SK-N-SH (cell line): Measurements from ENCODE around the gene NOD1. TPM values are rescaled to one million over a fixed set of nuclear protein-coding genes. Genes with fewer than 3 reads are reported as not detected.

Experiments
- CTCF ChIA-PET: fragments of 300-600, 350-600 bp; formaldehyde crosslinking; extraction: SDS; loops from one replicate; lab custom pipeline; 2021; lab: Yijun Ruan, JAX
- POLR2A ChIA-PET: fragments of 350-600 bp; sonication (Branson Sonifier 250); formaldehyde crosslinking; extraction: SDS; loops from one replicate; lab custom pipeline; 2020; ENCODE audit warnings: antibody characterized with exemption, inconsistent platforms; lab: Yijun Ruan, JAX
- DNase-seq: peaks from one replicate; pipeline ENCODE4 v3.0.0; 2012
- H2AFZ ChIP-seq: fragments of 200-600 bp; sonication (generic); 2 replicates; pipeline ENCODE4 v1.8.1; 2016; ENCODE audit warnings: antibody characterized with exemption, mild to moderate bottlenecking, low read depth
- H3F3A ChIP-seq: fragments of 200-600 bp; sonication (generic); replicated peaks from 2 replicates; pipeline ENCODE3; 2016; ENCODE audit warnings: antibody characterized with exemption, mild to moderate bottlenecking; ENCODE audit not compliant: insufficient read depth
- H3K27ac ChIP-seq, 2 experiments: fragments of 200-500 bp in 1 of 2; fragments of 200-600 bp in 1 of 2; sonication (Bioruptor generic) in 1 of 2; sonication (generic), shearing (Covaris generic) in 1 of 2; 2 replicates each; pipeline versions ENCODE4 v1.5.1 to v1.6.1; 2014 to 2016; ENCODE audit warnings: low read depth in 2 of 2, inconsistent platforms in 1 of 2, low read length in 1 of 2, mild to moderate bottlenecking in 1 of 2, mixed read lengths in 1 of 2
- H3K27me3 ChIP-seq: fragments of 200-600 bp; sonication (generic), shearing (Covaris generic); 2 replicates; pipeline ENCODE4 v1.6.1; 2016; ENCODE audit warnings: mixed run types; ENCODE audit not compliant: insufficient read depth
- H3K36me3 ChIP-seq, 2 experiments: fragments of 200-500 bp in 1 of 2; fragments of 200-600 bp in 1 of 2; sonication (Bioruptor generic) in 1 of 2; sonication (generic) in 1 of 2; replicated peaks in 1 of 2; 2 replicates each; pipeline versions ENCODE3 to v1.5.1; 2014 to 2016; ENCODE audit warnings: low read length in 1 of 2, mild to moderate bottlenecking in 1 of 2; ENCODE audit not compliant: insufficient read depth in 2 of 2, control insufficient read depth in 1 of 2
- H3K4me1 ChIP-seq, 2 experiments: fragments of 200-500 bp in 1 of 2; fragments of 200-600 bp in 1 of 2; sonication (Bioruptor generic) in 1 of 2; sonication (generic), shearing (Covaris generic) in 1 of 2; 2 replicates each; pipeline versions ENCODE4 v1.5.1 to v1.6.1; 2014 to 2016; ENCODE audit warnings: low read depth in 1 of 2, low read length in 1 of 2, mixed run types in 1 of 2; ENCODE audit not compliant: insufficient read depth in 2 of 2, control insufficient read depth in 1 of 2
- H3K4me2 ChIP-seq: fragments of 200-600 bp; sonication (generic), shearing (Covaris generic); 2 replicates; pipeline ENCODE4 v1.6.1; 2017; ENCODE audit warnings: mixed run types
- H3K4me3 ChIP-seq, 2 experiments: fragments of 200-500 bp in 1 of 2; fragments of 200-600 bp in 1 of 2; sonication (Bioruptor generic) in 1 of 2; sonication (generic), shearing (Covaris generic) in 1 of 2; 2 replicates each; pipeline versions ENCODE4 v1.5.1 to v1.8.1; 2014 to 2016; ENCODE audit warnings: low read depth in 2 of 2, inconsistent platforms in 1 of 2, low read length in 1 of 2, mild to moderate bottlenecking in 1 of 2, mixed read lengths in 1 of 2, moderate library complexity in 1 of 2
- H3K79me2 ChIP-seq: fragments of 200-600 bp; sonication (generic); 2 replicates; pipeline ENCODE4 v1.8.1; 2017; ENCODE audit warnings: mild to moderate bottlenecking; ENCODE audit not compliant: insufficient read depth
- H3K9ac ChIP-seq: fragments of 200-600 bp; sonication (generic); 2 replicates; pipeline ENCODE4 v1.6.1; 2017; ENCODE audit warnings: mixed run types
- H3K9me2 ChIP-seq: fragments of 200-600 bp; sonication (generic); 2 replicates; pipeline ENCODE4 v1.6.1; 2017; ENCODE audit warnings: mixed run types
- H3K9me3 ChIP-seq: fragments of 200-600 bp; sonication (generic); 2 replicates; pipeline ENCODE4 v1.6.1; 2017; ENCODE audit warnings: mixed run types, mild to moderate bottlenecking, moderate library complexity
- H4K20me1 ChIP-seq: fragments of 200-600 bp; sonication (generic); 2 replicates; pipeline ENCODE4 v1.6.1; 2017; ENCODE audit warnings: mild to moderate bottlenecking, mixed run types; ENCODE audit not compliant: insufficient read depth
- CHD2 ChIP-seq: fragments of 150-350 bp; IDR thresholded peaks from 2 replicates; pipeline ENCODE4 v1.6.1; 2018; ENCODE audit warnings: low read length; ENCODE audit not compliant: partially characterized antibody
- ELF1 ChIP-seq: IDR thresholded peaks from 2 replicates; pipeline ENCODE4 v1.4.0; 2012
- EP300 ChIP-seq, 2 experiments: IDR thresholded peaks; 2 replicates each; pipeline versions ENCODE4 v1.4.0 to v1.6.1; 2012; ENCODE audit warnings: borderline replicate concordance in 1 of 2, low read depth in 1 of 2, low read length in 1 of 2
- EZH2phosphoT487 ChIP-seq: fragments of 200-600 bp; sonication (generic); IDR thresholded peaks from 2 replicates; pipeline ENCODE4 v1.6.1; 2017; ENCODE audit warnings: low read depth, mixed run types, mild to moderate bottlenecking, antibody characterized with exemption, moderate library complexity, borderline replicate concordance
- FOSL2 ChIP-seq: IDR thresholded peaks from 2 replicates; pipeline ENCODE4 v1.4.0; 2012; ENCODE audit warnings: low read depth, mild to moderate bottlenecking, moderate library complexity, borderline replicate concordance
- FOXM1 ChIP-seq: IDR thresholded peaks from 2 replicates; pipeline ENCODE4 v1.4.0; 2012; ENCODE audit warnings: low read depth, mild to moderate bottlenecking
- MEF2A ChIP-seq: IDR thresholded peaks from 2 replicates; pipeline ENCODE4 v1.4.0; 2012; ENCODE audit warnings: low read depth, borderline replicate concordance
- MXI1 ChIP-seq: IDR thresholded peaks from 2 replicates; pipeline ENCODE4 v1.6.1; 2012; ENCODE audit warnings: mild to moderate bottlenecking, low read depth, low read length, improper control_type of control experiment
- NFIC ChIP-seq: IDR thresholded peaks from 2 replicates; pipeline ENCODE4 v1.4.0; 2012; ENCODE audit warnings: borderline replicate concordance
- POLR2AphosphoS5 ChIP-seq: IDR thresholded peaks from 2 replicates; pipeline ENCODE4 v1.6.1; 2012; ENCODE audit warnings: low read depth, low read length
- RCOR1 ChIP-seq: fragments of 150-350 bp; IDR thresholded peaks from 2 replicates; pipeline ENCODE4 v1.6.1; 2017; ENCODE audit warnings: antibody characterized with exemption, low read length
- RFX5 ChIP-seq: IDR thresholded peaks from 2 replicates; pipeline ENCODE4 v1.6.1; 2012; ENCODE audit warnings: mild to moderate bottlenecking, improper control_type of control experiment, low read length
- RXRA ChIP-seq: IDR thresholded peaks from 2 replicates; pipeline ENCODE4 v1.4.0; 2012; ENCODE audit warnings: low read depth, mild to moderate bottlenecking, borderline replicate concordance
- SIN3A ChIP-seq: IDR thresholded peaks from 2 replicates; pipeline ENCODE4 v1.6.1; 2012; ENCODE audit warnings: low read depth, mild to moderate bottlenecking, low read length, moderate library complexity, borderline replicate concordance
- YY1 ChIP-seq: IDR thresholded peaks from 2 replicates; pipeline ENCODE4 v1.4.0; 2012; ENCODE audit warnings: low read depth, mild to moderate bottlenecking
- WGBS: methylation state at CpG from one replicate; pipeline ENCODE4 v1.1.6; 2017; ENCODE audit warnings: low lambda C conversion rate; 5-methylcytosine and 5-hydroxymethylcytosine counted together
- polyA plus RNA-seq, 3 experiments: library from polyadenylated mRNA; depleted of rRNA; stranded (reverse); fragments of >200 nt; gene quantifications; 2 replicates each; pipeline ENCODE4 v1.2.3, GENCODE V29; 2012
- TF ChIP-seq, protein P1 (sequence below): fragments of 150-350 bp; IDR thresholded peaks from 2 replicates; pipeline ENCODE4 v1.6.1; 2017; ENCODE audit warnings: antibody characterized with exemption, low read length, low read depth, borderline replicate concordance
- TF ChIP-seq, protein P2 (sequence below): fragments of 150-350 bp; IDR thresholded peaks from 2 replicates; pipeline ENCODE4 v1.6.1; 2016; ENCODE audit warnings: mild to moderate bottlenecking, low read depth, low read length
- TF ChIP-seq, protein P3 (sequence below): IDR thresholded peaks from 2 replicates; pipeline ENCODE4 v1.6.1; 2012; ENCODE audit warnings: mild to moderate bottlenecking, low read depth, low read length, moderate library complexity

Gene NOD1
- polyA plus RNA-seq, 1 of the 3 experiments (the other 2 are of a cell fraction): 5.5 TPM

DNA sequence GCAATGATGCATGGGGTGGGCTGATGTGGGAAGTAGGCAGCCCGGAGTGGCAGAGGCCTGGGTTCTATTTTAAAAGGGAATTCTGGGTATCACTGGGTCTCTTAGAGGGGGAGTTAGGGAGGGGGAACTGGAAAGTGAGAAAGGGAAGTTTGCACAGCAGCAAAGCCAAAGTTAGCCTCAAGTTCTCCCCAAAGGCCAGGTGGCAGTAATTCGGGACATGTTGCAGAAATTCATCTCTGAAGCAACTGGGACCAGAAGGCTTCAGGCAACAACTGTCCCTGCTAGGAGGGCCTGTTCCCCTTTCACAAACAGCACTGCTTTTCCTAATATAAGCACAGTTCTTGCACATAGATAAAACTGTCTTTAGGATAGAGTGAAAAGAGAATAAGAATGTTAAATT is 67.4 kb downstream of the NOD1 start (continued):
- TF ChIP-seq, protein P1, sequence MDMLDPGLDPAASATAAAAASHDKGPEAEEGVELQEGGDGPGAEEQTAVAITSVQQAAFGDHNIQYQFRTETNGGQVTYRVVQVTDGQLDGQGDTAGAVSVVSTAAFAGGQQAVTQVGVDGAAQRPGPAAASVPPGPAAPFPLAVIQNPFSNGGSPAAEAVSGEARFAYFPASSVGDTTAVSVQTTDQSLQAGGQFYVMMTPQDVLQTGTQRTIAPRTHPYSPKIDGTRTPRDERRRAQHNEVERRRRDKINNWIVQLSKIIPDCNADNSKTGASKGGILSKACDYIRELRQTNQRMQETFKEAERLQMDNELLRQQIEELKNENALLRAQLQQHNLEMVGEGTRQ: no peak
- TF ChIP-seq ELF1 (no peak), MXI1 (no peak)

DNA sequence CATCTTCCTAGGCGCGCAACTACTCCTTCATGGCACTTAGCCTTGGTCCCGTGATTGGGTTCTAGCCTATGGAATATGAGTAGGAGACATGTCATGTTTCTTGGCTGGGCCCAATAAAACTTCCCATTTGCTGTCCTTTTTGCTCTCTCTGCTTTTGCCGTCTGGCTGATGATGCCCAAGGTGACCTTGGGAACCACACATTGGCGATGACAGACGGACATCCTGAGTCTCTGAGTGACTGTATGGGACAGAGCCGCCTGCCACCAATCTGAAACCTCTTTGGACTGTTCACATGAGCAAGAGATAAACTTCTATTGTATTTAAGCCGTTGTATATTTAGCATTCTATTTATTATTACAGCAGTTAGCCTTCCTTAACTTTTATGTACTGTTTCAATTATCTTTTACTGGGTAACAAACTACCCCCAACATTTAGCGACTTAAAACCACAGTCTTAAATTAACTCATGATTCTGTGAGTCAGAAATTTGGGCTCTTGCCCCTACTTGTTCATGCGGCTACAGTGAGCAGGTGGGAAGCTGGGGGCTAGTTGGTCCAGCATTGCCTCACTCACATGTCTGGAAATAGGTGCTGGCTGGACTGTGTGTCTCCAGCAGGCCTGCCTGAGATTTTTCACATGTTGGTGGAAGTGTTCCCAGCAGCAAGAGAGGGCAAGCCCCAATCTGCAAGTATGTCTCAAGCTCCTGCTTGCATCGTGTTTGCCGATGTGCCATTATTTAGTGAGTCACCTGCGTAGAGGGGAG is 71.7 kb downstream of the NOD1 start:
- ChIA-PET POLR2A (no interaction called here), CTCF (interaction anchor here (1.4 to 1.7 kb wide), 2 partner anchors 10 to 131 kb away, joined by 7 to 11 read pairs; no protein-coding TSS in a partner anchor)
- TF ChIP-seq EP300 (IDR thresholded peaks at IDR 0.05; ENCODE audit: borderline replicate concordance in 1 of 2, low read depth in 1 of 2, low read length in 1 of 2) (no peak), MEF2A (no peak), FOXM1 (no peak), MXI1 (no peak)
- Histone ChIP-seq H3K79me2 (no peaks in the 10 kb centered on the region), H3K9me2 (no peaks in the 10 kb centered on the region), H3K36me3 (peaks cover 0 to 2% of the 10 kb centered on the region in 2 experiments), H2AFZ (no peak overlapping the region), H3K27me3 (no peaks in the 10 kb centered on the region), H3K4me1 (peaks cover 0 to under 1% of the 10 kb centered on the region in 2 experiments; a peak in 1 of 4 replicates), H4K20me1 (no peaks in the 10 kb centered on the region), H3K27ac (no peak overlapping the region), H3K4me3 (no peak overlapping the region), H3K9ac (no peak overlapping the region), H3F3A (no peaks in the 10 kb centered on the region), H3K4me2 (no peak overlapping the region), H3K9me3 (no peaks in the 10 kb centered on the region)
- 88% methylated on average over 13 of the region's 13 CpGs for WGBS
- no peak for DNase-seq

DNA sequence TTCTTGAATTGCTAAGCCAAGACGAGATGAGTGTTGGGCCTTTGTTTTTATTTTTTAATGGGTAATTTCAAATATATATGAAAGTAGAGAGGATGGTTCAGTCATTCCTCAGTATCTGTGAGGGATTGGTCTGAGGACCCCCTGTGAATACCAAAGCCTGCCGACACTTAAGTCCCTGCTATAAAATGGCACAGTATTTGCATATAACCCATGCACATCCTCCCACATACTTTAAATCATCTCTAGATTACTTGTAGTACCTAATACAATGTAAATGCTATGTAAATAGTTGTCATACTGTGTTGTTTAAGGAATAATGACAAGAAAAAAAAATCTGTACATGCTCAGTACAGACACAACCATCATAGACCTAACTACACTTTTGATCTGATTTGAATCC is 73.4 kb downstream of the NOD1 start:
- H3K79me2 ChIP-seq: no peaks in the 10 kb centered on the region
- H3K4me2 ChIP-seq: no peak overlapping the region
- peaks cover 0 to 2% of the 10 kb centered on the region in 2 experiments for H3K36me3 ChIP-seq
- no peak overlapping the region for H3K4me3 ChIP-seq
- no peak for DNase-seq
- H4K20me1 ChIP-seq: no peaks in the 10 kb centered on the region
- H3F3A ChIP-seq: no peaks in the 10 kb centered on the region
- no peak overlapping the region for H3K9ac ChIP-seq
- ChIA-PET CTCF (interaction anchor here (1.3 kb wide), 1 partner anchor 8 kb away, joined by 11 read pairs; no protein-coding TSS in a partner anchor), POLR2A (no interaction called here)
- no peaks in the 10 kb centered on the region for H3K9me3 ChIP-seq
- 89% methylated on average over 2 of the region's 2 CpGs for WGBS
- H3K27ac ChIP-seq: no peak overlapping the region
- no peaks in the 10 kb centered on the region for H3K27me3 ChIP-seq
- no peaks in the 10 kb centered on the region for H3K9me2 ChIP-seq
- H3K4me1 ChIP-seq: no peaks in the 10 kb centered on the region
- no peak overlapping the region for H2AFZ ChIP-seq
- TF ChIP-seq YY1: no peak
- TF ChIP-seq, protein P2, sequence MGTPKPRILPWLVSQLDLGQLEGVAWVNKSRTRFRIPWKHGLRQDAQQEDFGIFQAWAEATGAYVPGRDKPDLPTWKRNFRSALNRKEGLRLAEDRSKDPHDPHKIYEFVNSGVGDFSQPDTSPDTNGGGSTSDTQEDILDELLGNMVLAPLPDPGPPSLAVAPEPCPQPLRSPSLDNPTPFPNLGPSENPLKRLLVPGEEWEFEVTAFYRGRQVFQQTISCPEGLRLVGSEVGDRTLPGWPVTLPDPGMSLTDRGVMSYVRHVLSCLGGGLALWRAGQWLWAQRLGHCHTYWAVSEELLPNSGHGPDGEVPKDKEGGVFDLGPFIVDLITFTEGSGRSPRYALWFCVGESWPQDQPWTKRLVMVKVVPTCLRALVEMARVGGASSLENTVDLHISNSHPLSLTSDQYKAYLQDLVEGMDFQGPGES: no peak
- TF ChIP-seq RXRA: no peak
- TF ChIP-seq NFIC: no peak
- TF ChIP-seq SIN3A: no peak
- TF ChIP-seq MEF2A: no peak
- TF ChIP-seq, protein P1: no peak
- TF ChIP-seq, protein P3, sequence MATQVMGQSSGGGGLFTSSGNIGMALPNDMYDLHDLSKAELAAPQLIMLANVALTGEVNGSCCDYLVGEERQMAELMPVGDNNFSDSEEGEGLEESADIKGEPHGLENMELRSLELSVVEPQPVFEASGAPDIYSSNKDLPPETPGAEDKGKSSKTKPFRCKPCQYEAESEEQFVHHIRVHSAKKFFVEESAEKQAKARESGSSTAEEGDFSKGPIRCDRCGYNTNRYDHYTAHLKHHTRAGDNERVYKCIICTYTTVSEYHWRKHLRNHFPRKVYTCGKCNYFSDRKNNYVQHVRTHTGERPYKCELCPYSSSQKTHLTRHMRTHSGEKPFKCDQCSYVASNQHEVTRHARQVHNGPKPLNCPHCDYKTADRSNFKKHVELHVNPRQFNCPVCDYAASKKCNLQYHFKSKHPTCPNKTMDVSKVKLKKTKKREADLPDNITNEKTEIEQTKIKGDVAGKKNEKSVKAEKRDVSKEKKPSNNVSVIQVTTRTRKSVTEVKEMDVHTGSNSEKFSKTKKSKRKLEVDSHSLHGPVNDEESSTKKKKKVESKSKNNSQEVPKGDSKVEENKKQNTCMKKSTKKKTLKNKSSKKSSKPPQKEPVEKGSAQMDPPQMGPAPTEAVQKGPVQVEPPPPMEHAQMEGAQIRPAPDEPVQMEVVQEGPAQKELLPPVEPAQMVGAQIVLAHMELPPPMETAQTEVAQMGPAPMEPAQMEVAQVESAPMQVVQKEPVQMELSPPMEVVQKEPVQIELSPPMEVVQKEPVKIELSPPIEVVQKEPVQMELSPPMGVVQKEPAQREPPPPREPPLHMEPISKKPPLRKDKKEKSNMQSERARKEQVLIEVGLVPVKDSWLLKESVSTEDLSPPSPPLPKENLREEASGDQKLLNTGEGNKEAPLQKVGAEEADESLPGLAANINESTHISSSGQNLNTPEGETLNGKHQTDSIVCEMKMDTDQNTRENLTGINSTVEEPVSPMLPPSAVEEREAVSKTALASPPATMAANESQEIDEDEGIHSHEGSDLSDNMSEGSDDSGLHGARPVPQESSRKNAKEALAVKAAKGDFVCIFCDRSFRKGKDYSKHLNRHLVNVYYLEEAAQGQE: no peak
- TF ChIP-seq FOSL2: no peak
- TF ChIP-seq CHD2: no peak
- no peak for TF ChIP-seq RCOR1
- TF ChIP-seq FOXM1: no peak
- TF ChIP-seq POLR2AphosphoS5: no peak
- TF ChIP-seq EZH2phosphoT487: no peak
- TF ChIP-seq RFX5: no peak
